GM23338 (cell line): ENCODE results near the gene BMPR1B. TPM values are rescaled to one million over a fixed set of nuclear protein-coding genes. Genes with fewer than 3 reads are reported as not detected.

Experiments
- ATAC-seq: fragments of 200-7000 bp; cut with Tn5 transposase; 3 replicates; pipeline ENCODE4 v1.9.1; 2020
- DNase-seq: peaks from one replicate; pipeline ENCODE4 v3.0.0-alpha.2; 2015; ENCODE audit warnings: low spot score
- H2AFZ ChIP-seq: fragments of 200-600 bp; sonication (generic); 2 replicates; pipeline ENCODE4 v1.8.0; 2016; ENCODE audit warnings: antibody characterized with exemption, mild to moderate bottlenecking, moderate library complexity
- H3F3A ChIP-seq: fragments of 200-600 bp; sonication (generic); replicated peaks from 2 replicates; pipeline ENCODE4 v1.8.0; 2017; ENCODE audit warnings: antibody characterized with exemption, mixed run types, low read depth
- H3K27ac ChIP-seq: fragments of 200-600 bp; sonication (generic); 2 replicates; pipeline ENCODE4 v1.6.1; 2016; ENCODE audit warnings: low read depth
- H3K27me3 ChIP-seq: fragments of 200-600 bp; sonication (generic); 2 replicates; pipeline ENCODE4 v1.8.0; 2016; ENCODE audit warnings: mild to moderate bottlenecking, mixed run types, moderate library complexity; ENCODE audit not compliant: insufficient read depth
- H3K36me3 ChIP-seq: fragments of 200-600 bp; sonication (generic); 2 replicates; pipeline ENCODE4 v1.8.0; 2016; ENCODE audit warnings: mild to moderate bottlenecking; ENCODE audit not compliant: insufficient read depth
- H3K4me1 ChIP-seq: fragments of 200-600 bp; sonication (generic); 2 replicates; pipeline ENCODE4 v1.8.0; 2016; ENCODE audit warnings: mild to moderate bottlenecking, moderate library complexity; ENCODE audit not compliant: insufficient read depth
- H3K4me2 ChIP-seq: fragments of 200-600 bp; sonication (generic); 2 replicates; pipeline ENCODE4 v1.7.1; 2017; ENCODE audit warnings: mixed run types
- H3K4me3 ChIP-seq: fragments of 200-600 bp; sonication (generic); 2 replicates; pipeline ENCODE4 v1.6.1; 2016; ENCODE audit warnings: mixed run types
- H3K79me2 ChIP-seq: fragments of 200-600 bp; sonication (generic); replicated peaks from 2 replicates; pipeline ENCODE4 v1.8.0; 2017; ENCODE audit warnings: mild to moderate bottlenecking; ENCODE audit not compliant: insufficient read depth
- H3K9me2 ChIP-seq: fragments of 200-600 bp; sonication (generic); 2 replicates; pipeline ENCODE4 v1.8.0; 2017; ENCODE audit not compliant: insufficient read depth
- H4K20me1 ChIP-seq: fragments of 200-600 bp; sonication (generic); replicated peaks from 2 replicates; pipeline ENCODE4 v1.8.0; 2017; ENCODE audit warnings: mild to moderate bottlenecking; ENCODE audit not compliant: insufficient read depth
- H3K27ac Mint-ChIP-seq: 2 replicates; pipeline ENCODE4 v1.8.0; 2020; ENCODE audit warnings: inconsistent platforms, mild to moderate bottlenecking, moderate library complexity, mixed read lengths
- H3K27me3 Mint-ChIP-seq: 3 replicates; pipeline ENCODE4 v1.8.0; 2022; ENCODE audit warnings: low read depth, mild to moderate bottlenecking, moderate library complexity, mixed read lengths, inconsistent platforms; ENCODE audit not compliant: insufficient read depth, poor library complexity
- H3K36me3 Mint-ChIP-seq: 3 replicates; pipeline ENCODE4 v1.8.0; 2021; ENCODE audit warnings: low read depth, mild to moderate bottlenecking, inconsistent platforms, moderate library complexity, mixed read lengths
- H3K4me1 Mint-ChIP-seq: 3 replicates; pipeline ENCODE4 v1.8.0; 2020; ENCODE audit warnings: mild to moderate bottlenecking, inconsistent platforms, mixed read lengths
- H3K4me3 Mint-ChIP-seq: 3 replicates; pipeline ENCODE4 v1.8.0; 2021; ENCODE audit warnings: moderate library complexity, mild to moderate bottlenecking, inconsistent platforms, mixed read lengths
- H3K9me3 Mint-ChIP-seq: 3 replicates; pipeline ENCODE4 v1.8.0; 2020; ENCODE audit warnings: moderate library complexity, mild to moderate bottlenecking, inconsistent platforms, mixed read lengths
- CTCF ChIP-seq, 2 experiments: fragments of 200-600 bp in 1 of 2; sonication (generic) in 1 of 2; conservative IDR thresholded peaks; 2 replicates each; pipeline versions ENCODE4 v1.5.1 to v1.6.1; 2016 to 2017; ENCODE audit warnings: antibody characterized with exemption in 2 of 2, low read depth in 2 of 2, mild to moderate bottlenecking in 2 of 2, moderate library complexity in 1 of 2
- ETS1 ChIP-seq: IDR thresholded peaks from 2 replicates; pipeline ENCODE4 v1.6.1; 2016; ENCODE audit warnings: antibody characterized with exemption
- EZH2 ChIP-seq: fragments of 200-600 bp; sonication (generic); IDR thresholded peaks from one replicate; pipeline ENCODE4 v1.8.0; 2017; ENCODE audit warnings: antibody characterized with exemption, mild to moderate bottlenecking, low read depth; ENCODE audit not compliant: unreplicated experiment
- EZH2phosphoT487 ChIP-seq: fragments of 200-600 bp; sonication (generic); IDR thresholded peaks from one replicate; pipeline ENCODE4 v1.8.1; 2018; ENCODE audit warnings: antibody characterized with exemption; ENCODE audit not compliant: unreplicated experiment
- JUNB ChIP-seq: IDR thresholded peaks from one replicate; pipeline ENCODE4 v1.6.1; 2016; ENCODE audit warnings: antibody characterized with exemption; ENCODE audit not compliant: unreplicated experiment
- POLR2AphosphoS5 ChIP-seq: IDR thresholded peaks from 2 replicates; pipeline ENCODE4 v1.6.1; 2016; ENCODE audit warnings: antibody characterized with exemption, low read depth
- ZNF114 ChIP-seq: fragments of 250-450 bp; sonication (Bioruptor Pico); IDR thresholded peaks from 2 replicates; pipeline ENCODE4 v1.5.0; 2020; ENCODE audit warnings: mild to moderate bottlenecking, moderate library complexity
- ZNF331 ChIP-seq: fragments of 250-450 bp; sonication (Bioruptor Pico); IDR thresholded peaks from 2 replicates; pipeline ENCODE4 v1.5.0; 2020; ENCODE audit warnings: low read depth, mild to moderate bottlenecking, moderate library complexity
- ZNF462 ChIP-seq: fragments of 250-450 bp; sonication (Bioruptor Pico); IDR thresholded peaks from 2 replicates; pipeline ENCODE4 v1.5.0; 2020; ENCODE audit warnings: mild to moderate bottlenecking, moderate library complexity
- polyA plus RNA-seq: library from polyadenylated mRNA; unstranded; fragments of >200 nt; fragmentation: Nextera tagmentation; extraction: Ambion mirVana; gene quantifications from 2 replicates; pipeline ENCODE4 v1.2.1, GENCODE V29; 2016
- total RNA-seq: library from RNA; depleted of rRNA; stranded (reverse); fragments of >200 nt; shearing (Covaris generic); gene quantifications from 2 replicates; pipeline ENCODE4 v1.2.3, GENCODE V29; 2014

BMPR1B gene
- total and polyA plus RNA-seq, 2 experiments from 2014 or later = 0.48 to 1.0 TPM

- Mint-ChIP-seq H3K4me1 (no peaks in the 10 kb centered on the region), H3K36me3 (no peaks in the 10 kb centered on the region), H3K9me3 (no peaks in the 10 kb centered on the region), H3K27me3 (no peaks in the 10 kb centered on the region), H3K4me3 (no peak overlapping the region), H3K27ac (no peak overlapping the region)
- H3K27me3 ChIP-seq = no peaks in the 10 kb centered on the region
- TF ChIP-seq CTCF (conservative IDR thresholded peaks at IDR 0.05; ENCODE audit: low read depth in 2 of 2) (no peak), POLR2AphosphoS5 (no peak), ZNF114 (CRISPR knock-in tag) (no peak), ZNF462 (CRISPR knock-in tag) (no peak), EZH2 (no peak), ETS1 (no peak), ZNF331 (CRISPR knock-in tag) (no peak), JUNB (no peak), EZH2phosphoT487 (no peak)
- H3K36me3 ChIP-seq = no peaks in the 10 kb centered on the region
- no peaks in the 10 kb centered on the region for H4K20me1 ChIP-seq
- no peak for DNase-seq
- no peaks in the 10 kb centered on the region for H3K4me1 ChIP-seq
- no peaks in the 10 kb centered on the region for H3F3A ChIP-seq
- no peaks in the 10 kb centered on the region for H3K9me2 ChIP-seq
- no peak overlapping the region for H3K4me3 ChIP-seq
- H3K79me2 ChIP-seq = no peaks in the 10 kb centered on the region
- H3K27ac ChIP-seq = no peak overlapping the region
- ATAC-seq = no peak
- H2AFZ ChIP-seq = no peak overlapping the region
- H3K4me2 ChIP-seq = no peak overlapping the region
These were observed 123.2 kb downstream of the BMPR1B start for GRCh38 chr4:94880956-94881355.
